K562 (cell line): ENCODE data around the gene ZNF8. TPM values are rescaled to one million over a fixed set of nuclear protein-coding genes. Genes with fewer than 3 reads are reported as not detected.

Experiments
- C11orf30 ChIP-seq: fragments of 450-650 bp; IDR thresholded peaks from 2 replicates; pipeline ENCODE4 v1.6.1; 2016; ENCODE audit warnings: low read depth, mild to moderate bottlenecking
- CBX8 ChIP-seq: fragments of 200-600 bp; sonication (generic); IDR thresholded peaks from 2 replicates; pipeline ENCODE4 v1.6.1; 2012; ENCODE audit warnings: borderline replicate concordance, mixed run types, low read depth, mild to moderate bottlenecking, moderate library complexity, mixed read lengths, low read length, control low read depth, inconsistent platforms; ENCODE audit not compliant: poor library complexity, severe bottlenecking; ENCODE audit errors: extremely low read depth
- EGR1 ChIP-seq: fragments of 450-650 bp; conservative IDR thresholded peaks from 2 replicates; pipeline ENCODE4 v1.6.1; 2017; ENCODE audit warnings: mild to moderate bottlenecking
- ETV5 ChIP-seq: sonication (generic); formaldehyde crosslinking; IDR thresholded peaks from 2 replicates; pipeline ENCODE4 v1.4.0; 2020; ENCODE audit warnings: low read depth, mild to moderate bottlenecking, missing genetic modification reagents
- KDM5B ChIP-seq: fragments of 200-600 bp; sonication (generic); IDR thresholded peaks from 2 replicates; pipeline ENCODE4 v1.6.1; 2012; ENCODE audit warnings: low read depth, mild to moderate bottlenecking, moderate library complexity, low read length, control low read depth, inconsistent platforms; ENCODE audit not compliant: insufficient replicate concordance
- KHSRP ChIP-seq: fragments of 450-650 bp; IDR thresholded peaks from 2 replicates; pipeline ENCODE4 v1.6.1; 2017
- MAFG ChIP-seq: fragments of 450-650 bp; conservative IDR thresholded peaks from 2 replicates; pipeline ENCODE4 v1.6.1; 2016; ENCODE audit warnings: missing genetic modification characterization, missing compliant biosample characterization
- NBN ChIP-seq: fragments of 450-650 bp; IDR thresholded peaks from 2 replicates; pipeline ENCODE4 v1.6.1; 2016; ENCODE audit warnings: low read depth, mild to moderate bottlenecking
- RBM25 ChIP-seq: fragments of 200-400 bp; formaldehyde crosslinking; IDR thresholded peaks from 2 replicates; pipeline ENCODE4 v1.6.1; 2018; ENCODE audit warnings: low read length, low read depth, moderate library complexity; ENCODE audit not compliant: severe bottlenecking
- SLC30A9 ChIP-seq: fragments of 250-450 bp; sonication (Bioruptor Pico); IDR thresholded peaks from 2 replicates; pipeline ENCODE4 v1.8.0; 2022; ENCODE audit warnings: mild to moderate bottlenecking, moderate library complexity
- SMAD2 ChIP-seq: fragments of 150-350 bp; IDR thresholded peaks from 2 replicates; pipeline ENCODE4 v1.6.1; 2014; ENCODE audit warnings: low read depth, mild to moderate bottlenecking, low read length
- SMARCE1 ChIP-seq: fragments of 450-650 bp; IDR thresholded peaks from 2 replicates; pipeline ENCODE4 v1.7.1; 2016; ENCODE audit warnings: mild to moderate bottlenecking
- SMC3 ChIP-seq: conservative IDR thresholded peaks from 2 replicates; pipeline ENCODE4 v1.6.1; 2011; ENCODE audit warnings: low read depth, low read length, improper control_type of control experiment; ENCODE audit not compliant: insufficient read depth
- TEAD1 ChIP-seq, 2 experiments: fragments of 450-650 bp in 1 of 2; sonication (generic) in 1 of 2; formaldehyde crosslinking; IDR thresholded peaks; 2 replicates each; pipeline versions ENCODE4 v1.4.0 to v1.8.0; 2020 to 2022; ENCODE audit warnings: mild to moderate bottlenecking in 2 of 2, missing genetic modification reagents in 1 of 2
- TOE1 ChIP-seq, 2 experiments: fragments of 450-650 bp in 1 of 2; sonication (generic) in 1 of 2; formaldehyde crosslinking in 1 of 2; IDR thresholded peaks; 2 replicates each; pipeline versions ENCODE4 v1.7.1 to v1.8.0; 2016 to 2022; ENCODE audit warnings: borderline replicate concordance in 2 of 2, mild to moderate bottlenecking in 2 of 2, antibody characterized with exemption in 1 of 2, inconsistent platforms in 1 of 2, low read depth in 1 of 2, missing genetic modification reagents in 1 of 2, moderate library complexity in 1 of 2
- U2AF1 ChIP-seq: fragments of 200-400 bp; formaldehyde crosslinking; optimal IDR thresholded peaks from 2 replicates; pipeline ENCODE3; 2017; ENCODE audit warnings: mild to moderate bottlenecking, low read depth, low read length, moderate library complexity
- ZHX1 ChIP-seq: fragments of 150-350 bp; conservative IDR thresholded peaks from 2 replicates; pipeline ENCODE4 v1.6.1; 2014; ENCODE audit warnings: low read length
- ZNF239 ChIP-seq: fragments of 250-450 bp; sonication (Bioruptor Pico); IDR thresholded peaks from 2 replicates; pipeline ENCODE4 v1.4.0; 2020; ENCODE audit warnings: mild to moderate bottlenecking
- ZNF24 ChIP-seq: fragments of 450-650 bp; IDR thresholded peaks from 2 replicates; pipeline ENCODE4 v1.6.1; 2016
- ZNF263 ChIP-seq: sonication (generic); formaldehyde crosslinking; IDR thresholded peaks from 2 replicates; pipeline ENCODE4 v1.8.0; 2022; ENCODE audit warnings: mild to moderate bottlenecking, missing genetic modification reagents, borderline replicate concordance
- polyA plus RNA-seq, 8 experiments: library from polyadenylated mRNA; depleted of rRNA in 4 of 8; stranded (reverse) in 5 of 8; unstranded in 3 of 8; fragments of >200 nt; fragmentation: Nextera tagmentation in 2 of 8; fragmentation: Illumina TruSeq in 1 of 8; extraction: Ambion mirVana in 2 of 8; extraction: Trizol in 1 of 8; gene quantifications; 2 replicates each; pipeline versions ENCODE4 v1.2.1 to v1.2.3, GENCODE V29; 2011 to 2014; ENCODE audit warnings: inconsistent platforms in 1 of 8, missing spikeins in 1 of 8
- total RNA-seq, 7 experiments: library from RNA; depleted of rRNA in 6 of 7; stranded (reverse); fragments of >200 nt in 6 of 7; fragmentation: Illumina TruSeq in 2 of 7; extraction: Trizol in 2 of 7; gene quantifications; 2 replicates each; pipeline versions ENCODE4 v1.2.1 to v1.2.3, GENCODE V29; 2011 to 2021; ENCODE audit warnings: low replicate concordance in 1 of 7
- TF ChIP-seq, protein P1 (sequence below): fragments of 450-650 bp; formaldehyde crosslinking; IDR thresholded peaks from 2 replicates; pipeline ENCODE4 v1.4.0; 2020; ENCODE audit warnings: mild to moderate bottlenecking, mixed read lengths
- TF ChIP-seq, protein P2 (sequence below): fragments of 450-650 bp; conservative IDR thresholded peaks from 2 replicates; pipeline ENCODE4 v1.6.1; 2016; ENCODE audit warnings: missing genetic modification characterization, low read depth, mild to moderate bottlenecking, control low read depth, missing compliant biosample characterization

The ZNF8 gene
- total and polyA plus RNA-seq, 9 of the 15 experiments (the other 6 are each of a cell fraction or from before 2014, with no cell fraction given), result 0.71 to 7.7 (median 4.7) TPM

- TF ChIP-seq ZHX1 (0 out of 2 replicates have a peak, but pooled peaks have one; percentile 46), MAFG (tag) (no peak), SLC30A9 (CRISPR knock-in tag) (no peak), RBM25 (peak; percentile 97), ZNF24 (no peak), SMARCE1 (no peak), SMC3 (0 out of 2 replicates have a peak, but pooled peaks have one; percentile 8), ZNF239 (CRISPR knock-in tag) (no peak), TOE1 (IDR thresholded peaks at IDR 0.05; ENCODE audit: borderline replicate concordance) (no peak), TOE1 (CRISPR knock-in tag; IDR thresholded peaks at IDR 0.05; ENCODE audit: borderline replicate concordance, low read depth) (no peak), ETV5 (CRISPR knock-in tag) (no peak), KDM5B (peak; percentile 86), ZNF263 (CRISPR knock-in tag) (peak; percentile 90), NBN (0 out of 2 replicates have a peak, but pooled peaks have one; percentile 24), C11orf30 (peak; percentile 23; the same call in 1 of the 2 replicates), SMAD2 (no peak), KHSRP (no peak), EGR1 (peak; percentile 93), U2AF1 (no peak), TEAD1 (CRISPR knock-in tag; IDR thresholded peaks at IDR 0.05) (0 out of 4 replicates have a peak, but pooled peaks of 1 of the 2 experiments have one; percentile 13), CBX8 (no peak)
- TF ChIP-seq, protein P1, sequence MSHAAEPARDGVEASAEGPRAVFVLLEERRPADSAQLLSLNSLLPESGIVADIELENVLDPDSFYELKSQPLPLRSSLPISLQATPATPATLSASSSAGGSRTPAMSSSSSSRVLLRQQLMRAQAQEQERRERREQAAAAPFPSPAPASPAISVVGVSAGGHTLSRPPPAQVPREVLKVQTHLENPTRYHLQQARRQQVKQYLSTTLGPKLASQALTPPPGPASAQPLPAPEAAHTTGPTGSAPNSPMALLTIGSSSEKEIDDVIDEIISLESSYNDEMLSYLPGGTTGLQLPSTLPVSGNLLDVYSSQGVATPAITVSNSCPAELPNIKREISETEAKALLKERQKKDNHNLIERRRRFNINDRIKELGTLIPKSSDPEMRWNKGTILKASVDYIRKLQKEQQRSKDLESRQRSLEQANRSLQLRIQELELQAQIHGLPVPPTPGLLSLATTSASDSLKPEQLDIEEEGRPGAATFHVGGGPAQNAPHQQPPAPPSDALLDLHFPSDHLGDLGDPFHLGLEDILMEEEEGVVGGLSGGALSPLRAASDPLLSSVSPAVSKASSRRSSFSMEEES (CRISPR knock-in tag), result 0 out of 2 replicates have a peak, but pooled peaks have one; percentile 4
- TF ChIP-seq, protein P2, sequence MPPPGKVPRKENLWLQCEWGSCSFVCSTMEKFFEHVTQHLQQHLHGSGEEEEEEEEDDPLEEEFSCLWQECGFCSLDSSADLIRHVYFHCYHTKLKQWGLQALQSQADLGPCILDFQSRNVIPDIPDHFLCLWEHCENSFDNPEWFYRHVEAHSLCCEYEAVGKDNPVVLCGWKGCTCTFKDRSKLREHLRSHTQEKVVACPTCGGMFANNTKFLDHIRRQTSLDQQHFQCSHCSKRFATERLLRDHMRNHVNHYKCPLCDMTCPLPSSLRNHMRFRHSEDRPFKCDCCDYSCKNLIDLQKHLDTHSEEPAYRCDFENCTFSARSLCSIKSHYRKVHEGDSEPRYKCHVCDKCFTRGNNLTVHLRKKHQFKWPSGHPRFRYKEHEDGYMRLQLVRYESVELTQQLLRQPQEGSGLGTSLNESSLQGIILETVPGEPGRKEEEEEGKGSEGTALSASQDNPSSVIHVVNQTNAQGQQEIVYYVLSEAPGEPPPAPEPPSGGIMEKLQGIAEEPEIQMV (tag), result no peak
Observed at GRCh38 chr19:58278541-58279041, at the start of gene ZNF8 (continued).
